ENCODE measurements around the gene DLL3. TPM values are rescaled to one million over a fixed set of nuclear protein-coding genes. Genes with fewer than 3 reads are reported as not detected.

DLL3 gene
- total RNA-seq, 1 experiment from 2014 or later, result 16.4 TPM

DNA sequence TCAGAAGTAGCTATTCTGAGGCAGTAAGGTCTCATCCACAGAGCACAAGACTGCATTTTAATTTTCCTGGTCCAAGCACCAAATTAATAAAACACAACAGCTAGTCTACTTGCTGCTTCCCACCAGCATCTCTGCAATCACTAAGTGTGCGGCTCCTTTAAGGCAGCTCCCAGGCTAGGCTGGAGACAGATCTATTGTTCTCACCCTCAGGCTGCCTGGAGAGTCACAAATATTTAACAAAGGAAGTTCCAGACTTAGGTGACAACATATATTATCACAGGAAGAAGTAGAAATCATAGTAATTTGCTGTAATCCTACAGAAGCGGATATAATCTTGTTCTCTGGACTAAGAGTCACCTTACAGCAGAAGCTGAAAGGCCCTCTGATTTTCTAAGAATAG is 43.5 kb downstream of the DLL3 start:
- Mint-ChIP-seq H3K4me3 (no peak overlapping the region), H3K27me3 (ENCODE audit: low read depth) (peaks cover 5% of the 10 kb centered on the region; the same call in 1 of the 2 replicates), H3K36me3 (no peaks in the 10 kb centered on the region), H3K27ac (no peak overlapping the region), H3K9me3 (no peaks in the 10 kb centered on the region), H3K4me1 (peaks cover 34% of the 10 kb centered on the region)
- TF ChIP-seq RELA (CRISPR knock-in tag; IDR thresholded peaks at IDR 0.05; ENCODE audit: borderline replicate concordance) (no peak), NFATC4 (CRISPR knock-in tag; IDR thresholded peaks at IDR 0.05) (no peak), SMAD4 (CRISPR knock-in tag; IDR thresholded peaks at IDR 0.05) (no peak), ZNF138 (CRISPR knock-in tag; conservative IDR thresholded peaks at IDR 0.05) (no peak), GTF2I (CRISPR knock-in tag; conservative IDR thresholded peaks at IDR 0.05) (no peak), TEAD4 (CRISPR knock-in tag; IDR thresholded peaks at IDR 0.05) (no peak)
- TF ChIP-seq, protein P1, sequence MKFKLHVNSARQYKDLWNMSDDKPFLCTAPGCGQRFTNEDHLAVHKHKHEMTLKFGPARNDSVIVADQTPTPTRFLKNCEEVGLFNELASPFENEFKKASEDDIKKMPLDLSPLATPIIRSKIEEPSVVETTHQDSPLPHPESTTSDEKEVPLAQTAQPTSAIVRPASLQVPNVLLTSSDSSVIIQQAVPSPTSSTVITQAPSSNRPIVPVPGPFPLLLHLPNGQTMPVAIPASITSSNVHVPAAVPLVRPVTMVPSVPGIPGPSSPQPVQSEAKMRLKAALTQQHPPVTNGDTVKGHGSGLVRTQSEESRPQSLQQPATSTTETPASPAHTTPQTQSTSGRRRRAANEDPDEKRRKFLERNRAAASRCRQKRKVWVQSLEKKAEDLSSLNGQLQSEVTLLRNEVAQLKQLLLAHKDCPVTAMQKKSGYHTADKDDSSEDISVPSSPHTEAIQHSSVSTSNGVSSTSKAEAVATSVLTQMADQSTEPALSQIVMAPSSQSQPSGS (CRISPR knock-in tag; IDR thresholded peaks at IDR 0.05; ENCODE audit: borderline replicate concordance, low read depth), result no peak
- TF ChIP-seq, protein P2, sequence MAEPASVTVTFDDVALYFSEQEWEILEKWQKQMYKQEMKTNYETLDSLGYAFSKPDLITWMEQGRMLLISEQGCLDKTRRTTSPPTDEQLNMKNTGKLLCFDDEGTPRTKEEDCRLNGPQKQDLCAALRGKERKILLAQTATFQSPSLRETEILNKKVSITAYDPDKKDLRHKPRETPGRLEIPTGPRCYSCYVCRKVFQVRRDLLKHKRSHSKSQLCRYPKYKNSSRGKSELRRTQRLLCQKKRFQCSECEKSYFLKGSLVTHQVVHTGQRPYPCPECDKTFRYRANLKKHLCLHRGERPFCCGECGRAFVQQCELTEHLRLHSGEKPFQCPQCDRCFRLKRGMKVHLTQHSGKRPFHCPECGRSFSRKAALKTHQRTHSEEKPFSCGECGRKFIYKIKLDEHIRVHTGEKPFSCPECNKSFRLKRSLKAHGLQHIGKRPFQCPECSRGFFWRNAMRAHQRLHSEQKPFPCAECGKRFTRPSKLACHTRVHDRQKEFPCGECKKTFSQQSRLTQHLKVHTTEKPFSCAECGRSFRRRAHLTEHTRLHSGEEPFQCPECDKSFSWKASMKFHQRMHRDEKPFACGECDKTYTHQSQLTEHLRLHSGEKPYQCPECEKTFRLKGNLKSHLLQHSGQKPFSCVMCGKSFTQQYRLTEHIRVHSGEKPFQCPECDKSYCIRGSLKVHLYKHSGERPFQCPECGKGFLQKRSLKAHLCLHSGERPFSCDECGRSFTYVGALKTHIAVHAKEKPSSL (CRISPR knock-in tag; conservative IDR thresholded peaks at IDR 0.05), result no peak
- TF ChIP-seq, protein P3, sequence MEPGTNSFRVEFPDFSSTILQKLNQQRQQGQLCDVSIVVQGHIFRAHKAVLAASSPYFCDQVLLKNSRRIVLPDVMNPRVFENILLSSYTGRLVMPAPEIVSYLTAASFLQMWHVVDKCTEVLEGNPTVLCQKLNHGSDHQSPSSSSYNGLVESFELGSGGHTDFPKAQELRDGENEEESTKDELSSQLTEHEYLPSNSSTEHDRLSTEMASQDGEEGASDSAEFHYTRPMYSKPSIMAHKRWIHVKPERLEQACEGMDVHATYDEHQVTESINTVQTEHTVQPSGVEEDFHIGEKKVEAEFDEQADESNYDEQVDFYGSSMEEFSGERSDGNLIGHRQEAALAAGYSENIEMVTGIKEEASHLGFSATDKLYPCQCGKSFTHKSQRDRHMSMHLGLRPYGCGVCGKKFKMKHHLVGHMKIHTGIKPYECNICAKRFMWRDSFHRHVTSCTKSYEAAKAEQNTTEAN (CRISPR knock-in tag; IDR thresholded peaks at IDR 0.05), result no peak
- TF ChIP-seq, protein P4, sequence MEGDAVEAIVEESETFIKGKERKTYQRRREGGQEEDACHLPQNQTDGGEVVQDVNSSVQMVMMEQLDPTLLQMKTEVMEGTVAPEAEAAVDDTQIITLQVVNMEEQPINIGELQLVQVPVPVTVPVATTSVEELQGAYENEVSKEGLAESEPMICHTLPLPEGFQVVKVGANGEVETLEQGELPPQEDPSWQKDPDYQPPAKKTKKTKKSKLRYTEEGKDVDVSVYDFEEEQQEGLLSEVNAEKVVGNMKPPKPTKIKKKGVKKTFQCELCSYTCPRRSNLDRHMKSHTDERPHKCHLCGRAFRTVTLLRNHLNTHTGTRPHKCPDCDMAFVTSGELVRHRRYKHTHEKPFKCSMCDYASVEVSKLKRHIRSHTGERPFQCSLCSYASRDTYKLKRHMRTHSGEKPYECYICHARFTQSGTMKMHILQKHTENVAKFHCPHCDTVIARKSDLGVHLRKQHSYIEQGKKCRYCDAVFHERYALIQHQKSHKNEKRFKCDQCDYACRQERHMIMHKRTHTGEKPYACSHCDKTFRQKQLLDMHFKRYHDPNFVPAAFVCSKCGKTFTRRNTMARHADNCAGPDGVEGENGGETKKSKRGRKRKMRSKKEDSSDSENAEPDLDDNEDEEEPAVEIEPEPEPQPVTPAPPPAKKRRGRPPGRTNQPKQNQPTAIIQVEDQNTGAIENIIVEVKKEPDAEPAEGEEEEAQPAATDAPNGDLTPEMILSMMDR (IDR thresholded peaks at IDR 0.05), result no peak
- TF ChIP-seq, protein P5, sequence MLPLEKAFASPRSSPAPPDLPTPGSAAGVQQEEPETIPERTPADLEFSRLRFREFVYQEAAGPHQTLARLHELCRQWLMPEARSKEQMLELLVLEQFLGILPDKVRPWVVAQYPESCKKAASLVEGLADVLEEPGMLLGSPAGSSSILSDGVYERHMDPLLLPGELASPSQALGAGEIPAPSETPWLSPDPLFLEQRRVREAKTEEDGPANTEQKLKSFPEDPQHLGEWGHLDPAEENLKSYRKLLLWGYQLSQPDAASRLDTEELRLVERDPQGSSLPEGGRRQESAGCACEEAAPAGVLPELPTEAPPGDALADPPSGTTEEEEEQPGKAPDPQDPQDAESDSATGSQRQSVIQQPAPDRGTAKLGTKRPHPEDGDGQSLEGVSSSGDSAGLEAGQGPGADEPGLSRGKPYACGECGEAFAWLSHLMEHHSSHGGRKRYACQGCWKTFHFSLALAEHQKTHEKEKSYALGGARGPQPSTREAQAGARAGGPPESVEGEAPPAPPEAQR (CRISPR knock-in tag; IDR thresholded peaks at IDR 0.05), result no peak
- ATAC-seq (no peak), DNase-seq (ENCODE audit: low spot score) (no peak)
- ChIA-PET CTCF (interaction anchor here (0.7 to 1.7 kb wide), 6 partner anchors 9 to 68 kb away, joined by 3 to 16 read pairs (median 4); partner anchors contain the start of gene EID2B), POLR2A (no interaction called here)

DNA sequence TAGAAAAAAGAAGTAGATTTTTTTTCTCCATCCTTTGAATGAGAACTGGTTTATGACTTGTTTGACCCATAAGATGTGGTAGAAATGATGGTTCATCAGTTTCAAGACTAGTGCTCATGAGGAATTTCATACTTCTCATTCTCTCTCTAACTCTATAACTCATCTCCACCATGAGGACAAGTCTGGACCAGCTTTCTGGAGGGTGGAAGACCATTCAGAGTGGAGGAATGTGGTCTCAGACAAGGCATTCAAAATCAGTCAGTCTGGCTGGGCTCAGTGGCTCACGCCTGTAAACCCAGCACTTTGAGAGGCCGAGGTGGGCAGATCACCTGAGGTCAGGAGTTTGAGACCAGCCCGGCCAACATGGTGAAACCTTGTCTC is 44.7 kb downstream of the DLL3 start:
- Mint-ChIP-seq H3K27ac (no peak overlapping the region), H3K4me1 (peaks cover 28% of the 10 kb centered on the region), H3K4me3 (no peak overlapping the region), H3K36me3 (no peaks in the 10 kb centered on the region), H3K27me3 (ENCODE audit: low read depth) (peaks cover 5% of the 10 kb centered on the region; the same call in 1 of the 2 replicates), H3K9me3 (no peaks in the 10 kb centered on the region)
- ChIA-PET CTCF (interaction anchor here (0.8 to 1.7 kb wide), 2 partner anchors 11 to 107 kb away, joined by 3 to 7 read pairs; partner anchors contain the start of genes EID2B and RPS16), POLR2A (no interaction called here)
- no peak for DNase-seq (ENCODE audit: low spot score)
- no peak for ATAC-seq
- TF ChIP-seq GABPB1 (CRISPR knock-in tag; IDR thresholded peaks at IDR 0.05), result no peak
- TF ChIP-seq, protein P6, sequence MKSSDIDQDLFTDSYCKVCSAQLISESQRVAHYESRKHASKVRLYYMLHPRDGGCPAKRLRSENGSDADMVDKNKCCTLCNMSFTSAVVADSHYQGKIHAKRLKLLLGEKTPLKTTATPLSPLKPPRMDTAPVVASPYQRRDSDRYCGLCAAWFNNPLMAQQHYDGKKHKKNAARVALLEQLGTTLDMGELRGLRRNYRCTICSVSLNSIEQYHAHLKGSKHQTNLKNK (CRISPR knock-in tag; IDR thresholded peaks at IDR 0.05), result no peak
- TF ChIP-seq ESRRA (CRISPR knock-in tag; IDR thresholded peaks at IDR 0.05; ENCODE audit: borderline replicate concordance), result no peak
- no peak for TF ChIP-seq SMAD3 (CRISPR knock-in tag; IDR thresholded peaks at IDR 0.05; ENCODE audit: borderline replicate concordance)
- TF ChIP-seq, protein P7, sequence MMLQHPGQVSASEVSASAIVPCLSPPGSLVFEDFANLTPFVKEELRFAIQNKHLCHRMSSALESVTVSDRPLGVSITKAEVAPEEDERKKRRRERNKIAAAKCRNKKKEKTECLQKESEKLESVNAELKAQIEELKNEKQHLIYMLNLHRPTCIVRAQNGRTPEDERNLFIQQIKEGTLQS (CRISPR knock-in tag; conservative IDR thresholded peaks at IDR 0.05), result no peak
- no peak for TF ChIP-seq FOXJ3 (CRISPR knock-in tag; IDR thresholded peaks at IDR 0.05; ENCODE audit: borderline replicate concordance)
- TF ChIP-seq, protein P8, sequence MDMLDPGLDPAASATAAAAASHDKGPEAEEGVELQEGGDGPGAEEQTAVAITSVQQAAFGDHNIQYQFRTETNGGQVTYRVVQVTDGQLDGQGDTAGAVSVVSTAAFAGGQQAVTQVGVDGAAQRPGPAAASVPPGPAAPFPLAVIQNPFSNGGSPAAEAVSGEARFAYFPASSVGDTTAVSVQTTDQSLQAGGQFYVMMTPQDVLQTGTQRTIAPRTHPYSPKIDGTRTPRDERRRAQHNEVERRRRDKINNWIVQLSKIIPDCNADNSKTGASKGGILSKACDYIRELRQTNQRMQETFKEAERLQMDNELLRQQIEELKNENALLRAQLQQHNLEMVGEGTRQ (CRISPR knock-in tag; IDR thresholded peaks at IDR 0.05), result no peak
- TF ChIP-seq HMGA2 (CRISPR knock-in tag; IDR thresholded peaks at IDR 0.05), result no peak
- TF ChIP-seq, protein P9, sequence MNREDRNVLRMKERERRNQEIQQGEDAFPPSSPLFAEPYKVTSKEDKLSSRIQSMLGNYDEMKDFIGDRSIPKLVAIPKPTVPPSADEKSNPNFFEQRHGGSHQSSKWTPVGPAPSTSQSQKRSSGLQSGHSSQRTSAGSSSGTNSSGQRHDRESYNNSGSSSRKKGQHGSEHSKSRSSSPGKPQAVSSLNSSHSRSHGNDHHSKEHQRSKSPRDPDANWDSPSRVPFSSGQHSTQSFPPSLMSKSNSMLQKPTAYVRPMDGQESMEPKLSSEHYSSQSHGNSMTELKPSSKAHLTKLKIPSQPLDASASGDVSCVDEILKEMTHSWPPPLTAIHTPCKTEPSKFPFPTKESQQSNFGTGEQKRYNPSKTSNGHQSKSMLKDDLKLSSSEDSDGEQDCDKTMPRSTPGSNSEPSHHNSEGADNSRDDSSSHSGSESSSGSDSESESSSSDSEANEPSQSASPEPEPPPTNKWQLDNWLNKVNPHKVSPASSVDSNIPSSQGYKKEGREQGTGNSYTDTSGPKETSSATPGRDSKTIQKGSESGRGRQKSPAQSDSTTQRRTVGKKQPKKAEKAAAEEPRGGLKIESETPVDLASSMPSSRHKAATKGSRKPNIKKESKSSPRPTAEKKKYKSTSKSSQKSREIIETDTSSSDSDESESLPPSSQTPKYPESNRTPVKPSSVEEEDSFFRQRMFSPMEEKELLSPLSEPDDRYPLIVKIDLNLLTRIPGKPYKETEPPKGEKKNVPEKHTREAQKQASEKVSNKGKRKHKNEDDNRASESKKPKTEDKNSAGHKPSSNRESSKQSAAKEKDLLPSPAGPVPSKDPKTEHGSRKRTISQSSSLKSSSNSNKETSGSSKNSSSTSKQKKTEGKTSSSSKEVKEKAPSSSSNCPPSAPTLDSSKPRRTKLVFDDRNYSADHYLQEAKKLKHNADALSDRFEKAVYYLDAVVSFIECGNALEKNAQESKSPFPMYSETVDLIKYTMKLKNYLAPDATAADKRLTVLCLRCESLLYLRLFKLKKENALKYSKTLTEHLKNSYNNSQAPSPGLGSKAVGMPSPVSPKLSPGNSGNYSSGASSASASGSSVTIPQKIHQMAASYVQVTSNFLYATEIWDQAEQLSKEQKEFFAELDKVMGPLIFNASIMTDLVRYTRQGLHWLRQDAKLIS (CRISPR knock-in tag; IDR thresholded peaks at IDR 0.05; ENCODE audit: borderline replicate concordance), result no peak
- TF ChIP-seq JUN (CRISPR knock-in tag; IDR thresholded peaks at IDR 0.05), result no peak
- no peak for TF ChIP-seq TP53 (CRISPR knock-in tag; IDR thresholded peaks at IDR 0.05)

All from WTC11 (cell line).